Skin epidermis (tissue), 12 donors: ENCODE data around the gene SDHAF3.
A peak's percentile ranks its signal among the peaks of the same experiment; 100 is the strongest.
"Not testable (repeated sequence)": the region's sequence is repeated elsewhere in the genome, so short reads cannot be mapped to it uniquely, and the experiment has no call there.

ENCODE experiments used
- H3K27ac ChIP-seq, 21 experiments: fragments of 200-600 bp; sonication (generic) in 11 of 21; one replicate each; pipeline ENCODE4 v1.5.0; 2020; ENCODE audit warnings: mild to moderate bottlenecking in 3 of 21, inconsistent platforms in 2 of 21, moderate library complexity in 2 of 21
- H3K4me3 ChIP-seq, 7 experiments: fragments of 200-600 bp; sonication (generic) in 2 of 7; one replicate each; pipeline ENCODE4 v1.5.0; 2020; ENCODE audit warnings: inconsistent platforms in 2 of 7, mild to moderate bottlenecking in 2 of 7, moderate library complexity in 1 of 7

Gene SDHAF3

DNA sequence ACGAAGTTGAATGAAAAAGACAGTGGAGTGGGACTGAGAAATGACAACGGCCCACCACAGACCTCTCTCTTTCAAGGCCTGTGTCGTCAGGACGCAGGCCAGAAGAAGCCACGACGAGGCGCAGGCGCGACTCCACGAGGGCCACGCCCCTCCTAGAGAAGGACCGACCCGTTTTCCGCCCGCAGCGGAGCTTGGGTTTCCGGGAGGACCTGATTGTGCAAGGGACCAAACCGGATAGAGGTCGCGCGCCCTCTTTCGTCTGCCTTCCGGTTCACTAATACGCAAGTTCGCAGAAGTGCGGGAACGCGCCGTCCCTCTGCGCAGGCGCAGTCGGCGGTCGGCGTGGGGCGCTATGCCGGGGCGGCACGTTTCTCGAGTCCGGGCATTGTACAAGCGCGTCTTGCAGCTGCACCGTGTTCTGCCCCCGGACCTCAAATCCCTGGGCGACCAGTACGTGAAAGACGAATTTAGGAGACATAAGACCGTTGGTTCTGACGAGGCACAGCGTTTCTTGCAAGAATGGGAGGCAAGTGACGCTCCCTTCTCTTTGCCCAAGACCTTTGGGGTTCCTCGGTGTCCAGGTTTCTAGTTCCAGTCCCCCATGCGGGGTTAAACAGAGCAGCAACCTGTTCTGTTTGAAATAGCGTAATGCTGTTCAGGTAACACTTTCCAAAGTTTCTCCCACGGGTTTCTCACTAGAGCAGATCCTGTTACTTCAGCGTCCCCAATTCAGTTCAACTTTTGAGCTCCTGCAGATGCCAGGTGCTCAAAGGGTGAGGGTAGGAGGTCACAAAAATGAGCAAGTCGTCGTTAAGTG lies at the start of gene SDHAF3:
Gene SDHAF3, plus strand, starts transcription at position 327 of the 817 bp plus-strand sequence. Its CDS starts 26 bp downstream, at position 353.
- H3K4me3 ChIP-seq = peak within 1 kb of the TSS; percentile 58 to 67 (median 60)
- peak within 1 kb of the TSS; percentile 24 to 86 (median 77) for H3K27ac ChIP-seq

DNA sequence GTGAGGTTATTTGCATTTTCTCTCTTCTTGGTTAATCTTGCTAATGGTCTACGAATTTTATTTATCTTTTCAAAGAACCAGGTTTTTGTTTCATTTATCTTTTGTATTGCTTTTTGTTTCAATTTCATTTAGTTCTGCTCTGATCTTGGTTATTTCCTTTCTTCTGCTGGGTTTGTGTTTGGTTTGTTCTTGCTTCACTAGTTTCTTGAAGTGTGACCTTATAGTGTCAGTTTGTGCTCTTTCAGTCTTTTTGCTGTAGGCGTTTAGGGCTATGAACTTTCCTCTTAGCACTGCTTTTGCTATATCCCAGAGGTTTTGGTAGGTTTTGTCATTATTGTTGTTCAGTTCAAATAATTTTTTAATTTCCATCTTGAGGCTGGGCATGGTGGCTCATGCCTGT lies 45.5 kb upstream of the SDHAF3 start:
- H3K27ac ChIP-seq, H3K4me3 ChIP-seq: not testable (repeated sequence)

DNA sequence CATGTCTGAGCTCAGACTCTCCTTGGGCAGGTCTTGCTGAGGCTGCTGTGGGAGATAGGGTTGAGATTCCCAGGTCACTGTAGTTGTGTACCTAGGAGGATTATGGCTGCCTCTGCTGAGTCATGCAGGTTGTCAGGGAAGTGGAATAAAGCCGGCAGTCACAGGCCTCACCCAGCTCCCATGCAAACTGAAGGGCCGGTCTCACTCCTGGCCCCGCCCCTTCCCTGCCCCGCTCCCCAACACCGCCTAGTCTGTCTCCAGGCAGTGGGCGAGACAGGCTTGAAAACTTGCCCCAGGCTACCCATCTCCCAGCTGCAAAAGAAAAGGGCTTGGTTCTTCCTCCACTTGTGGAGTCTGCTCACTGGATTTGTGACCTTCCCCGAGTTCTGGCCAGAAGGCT lies 41.6 kb upstream of the SDHAF3 start:
- Histone ChIP-seq H3K27ac (no peak overlapping the region), H3K4me3 (no peak overlapping the region)

DNA sequence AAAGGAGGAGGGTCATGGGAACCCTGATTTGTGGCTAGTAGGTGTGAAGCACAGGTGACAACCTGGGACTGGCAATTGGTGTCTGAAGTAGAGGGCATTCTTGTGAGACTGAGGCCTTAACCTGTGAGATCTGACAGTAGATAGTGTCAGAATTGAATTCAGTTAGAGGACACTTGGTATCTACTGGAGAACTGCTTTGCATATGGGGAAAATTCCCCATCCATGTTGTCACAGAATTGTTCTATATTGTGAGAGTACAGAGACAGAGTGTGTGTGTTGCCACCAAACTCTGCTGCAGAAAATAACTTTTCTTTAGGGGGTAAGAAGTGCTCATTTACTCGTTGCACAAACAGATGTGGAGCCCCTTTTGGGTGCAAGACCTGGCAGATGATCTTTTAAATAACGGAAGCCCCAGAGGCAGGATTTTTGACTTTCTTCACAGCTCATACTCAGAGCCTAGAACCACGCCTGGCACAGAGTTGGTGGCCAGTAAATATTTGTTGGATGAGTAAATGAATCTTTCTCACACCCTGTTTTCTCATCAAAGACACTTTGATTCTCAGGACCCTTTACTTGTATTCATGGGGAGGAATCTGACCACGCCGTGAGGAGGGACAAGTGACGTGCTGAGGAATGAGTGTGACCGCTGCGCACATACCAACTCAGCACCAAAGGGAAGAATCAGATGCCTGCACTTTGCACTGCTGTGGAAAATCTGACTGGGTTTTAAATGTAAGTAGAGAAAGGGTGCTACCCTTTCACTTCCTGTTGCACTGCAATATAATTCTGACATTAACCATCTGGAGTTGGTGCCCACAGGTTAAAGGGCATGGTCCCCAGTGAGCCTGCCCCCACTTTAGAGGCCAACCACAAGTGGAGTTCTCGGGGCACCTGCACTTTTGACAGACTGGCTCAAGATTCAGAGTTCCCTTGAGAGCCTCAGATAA lies 39.2 kb upstream of the SDHAF3 start:
- Histone ChIP-seq H3K4me3 (no peak overlapping the region), H3K27ac (no peak overlapping the region)

DNA sequence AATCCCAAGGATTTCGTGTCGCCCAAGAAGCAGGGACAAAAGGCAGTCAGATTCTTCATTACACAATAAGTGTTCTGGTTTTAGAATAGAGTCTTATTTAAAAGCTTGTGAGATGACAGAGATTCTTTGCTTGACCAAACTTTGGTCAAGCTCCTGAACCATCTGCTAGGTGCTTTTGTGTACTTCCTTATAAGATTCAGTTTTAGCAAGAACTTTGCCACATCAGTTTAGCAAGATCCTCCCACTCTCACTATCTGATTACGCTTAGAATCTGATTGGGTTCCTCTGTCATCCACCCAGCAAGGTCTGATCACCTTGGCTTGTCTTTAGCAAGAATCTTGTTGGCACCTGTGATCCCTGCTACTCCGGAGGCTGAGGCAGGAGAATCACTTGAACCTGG lies 38.2 kb upstream of the SDHAF3 start:
- Histone ChIP-seq H3K27ac (no peak overlapping the region), H3K4me3 (no peak overlapping the region)

DNA sequence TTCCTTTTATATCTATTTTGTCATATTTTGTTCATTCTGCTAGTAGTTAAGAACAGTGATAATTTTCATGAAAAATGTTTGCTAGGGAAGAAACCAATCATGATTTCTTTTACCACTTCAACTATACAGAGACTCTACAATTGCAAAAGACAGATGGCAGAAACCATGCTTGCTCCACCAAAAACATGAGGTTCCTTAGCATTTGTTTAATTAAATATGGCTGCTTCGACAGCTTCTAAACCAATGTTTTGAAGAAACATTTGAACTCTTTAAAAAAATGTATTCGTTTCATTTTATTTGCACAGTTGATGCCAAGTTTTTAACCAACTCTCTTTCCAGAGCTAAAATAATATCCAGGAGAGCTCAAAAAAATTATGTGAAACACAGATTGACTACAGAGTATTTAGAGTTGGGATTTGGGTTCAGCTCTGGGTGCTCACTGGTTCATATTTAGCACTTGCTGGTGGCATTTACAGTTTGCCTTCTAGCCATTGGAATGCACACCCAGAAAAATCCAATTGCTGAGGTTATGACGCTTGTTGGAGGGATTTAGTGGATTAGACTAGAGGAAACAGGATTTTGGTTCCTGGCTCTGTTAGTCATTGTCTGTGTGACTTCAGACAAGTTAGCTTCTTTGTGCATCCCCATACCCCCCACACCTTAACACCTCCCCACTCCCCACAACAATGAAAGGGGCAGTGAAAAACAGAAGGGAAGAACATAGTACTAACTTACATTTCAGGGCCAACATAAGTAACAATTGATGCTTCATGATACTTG lies 35.8 kb upstream of the SDHAF3 start:
- Histone ChIP-seq H3K27ac (no peak overlapping the region), H3K4me3 (no peak overlapping the region)

DNA sequence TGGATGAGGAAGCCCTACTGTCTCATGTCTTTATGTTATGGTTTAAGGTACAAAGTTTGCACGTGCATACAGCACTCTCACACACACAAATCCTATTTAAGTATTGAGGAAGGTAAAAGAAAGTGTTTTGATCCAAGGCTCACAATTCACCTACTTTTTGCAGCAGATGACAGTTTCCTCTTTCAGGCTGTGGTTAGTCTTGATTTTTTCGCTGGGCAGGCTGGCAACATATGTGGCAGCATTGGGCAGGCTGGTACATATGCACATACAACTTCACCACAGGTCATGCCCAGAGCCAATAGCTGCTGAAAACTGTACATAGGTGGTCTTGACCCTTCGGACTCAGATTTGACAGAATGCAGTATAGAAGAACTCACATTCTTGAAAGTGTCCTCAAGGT lies 29.1 kb upstream of the SDHAF3 start:
- H3K27ac ChIP-seq = no peak overlapping the region
- H3K4me3 ChIP-seq = no peak overlapping the region

DNA sequence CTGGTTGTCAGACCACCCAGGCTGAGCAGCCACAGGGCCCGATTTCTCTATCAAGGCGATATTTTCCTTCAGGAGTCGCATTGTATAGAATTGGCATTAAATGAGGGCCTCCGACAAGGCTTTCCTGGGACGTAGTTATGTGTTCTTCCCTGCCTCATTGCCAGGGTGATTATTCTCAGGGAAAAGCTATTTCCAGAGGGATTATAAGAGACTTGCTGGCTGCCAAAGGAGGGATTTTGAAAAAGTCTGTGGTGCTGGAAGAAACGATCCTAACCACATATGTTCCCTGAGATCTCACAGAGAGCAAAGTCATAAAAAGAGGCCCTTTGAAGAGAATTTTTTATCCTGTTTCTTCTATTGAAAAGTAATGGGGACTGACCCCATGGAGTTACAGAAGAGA lies 27.7 kb upstream of the SDHAF3 start:
- Histone ChIP-seq H3K4me3 (no peak overlapping the region), H3K27ac (no peak overlapping the region)

DNA sequence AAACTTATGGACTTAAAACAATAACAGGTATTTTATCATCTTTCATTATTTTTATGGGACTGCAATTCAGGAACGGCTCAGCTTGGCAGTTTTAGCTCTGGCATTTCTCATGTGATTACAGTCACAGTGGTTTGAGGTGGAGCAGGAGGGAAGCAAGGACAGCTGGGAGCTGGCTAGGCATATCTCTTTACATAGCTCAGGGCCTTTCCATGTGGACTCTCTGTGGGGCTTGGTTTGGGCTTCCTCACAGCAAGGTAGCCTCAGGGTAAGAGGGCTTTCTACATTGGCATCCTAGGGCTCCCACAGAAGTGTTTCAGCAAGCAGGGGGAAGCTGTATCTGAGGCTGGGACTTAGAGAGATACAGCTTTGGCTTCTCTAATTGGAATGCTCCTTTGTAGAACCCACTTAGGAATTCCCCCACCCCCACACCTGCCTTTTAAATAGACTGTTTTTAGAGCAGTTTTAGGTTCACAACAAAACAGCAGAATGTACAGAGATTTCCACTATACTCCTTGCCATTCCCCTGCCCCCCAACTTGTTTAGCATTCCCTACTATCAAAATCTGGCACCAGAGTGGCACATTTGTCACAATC lies 26.6 kb upstream of the SDHAF3 start:
- Histone ChIP-seq H3K4me3 (no peak overlapping the region), H3K27ac (no peak overlapping the region)

DNA sequence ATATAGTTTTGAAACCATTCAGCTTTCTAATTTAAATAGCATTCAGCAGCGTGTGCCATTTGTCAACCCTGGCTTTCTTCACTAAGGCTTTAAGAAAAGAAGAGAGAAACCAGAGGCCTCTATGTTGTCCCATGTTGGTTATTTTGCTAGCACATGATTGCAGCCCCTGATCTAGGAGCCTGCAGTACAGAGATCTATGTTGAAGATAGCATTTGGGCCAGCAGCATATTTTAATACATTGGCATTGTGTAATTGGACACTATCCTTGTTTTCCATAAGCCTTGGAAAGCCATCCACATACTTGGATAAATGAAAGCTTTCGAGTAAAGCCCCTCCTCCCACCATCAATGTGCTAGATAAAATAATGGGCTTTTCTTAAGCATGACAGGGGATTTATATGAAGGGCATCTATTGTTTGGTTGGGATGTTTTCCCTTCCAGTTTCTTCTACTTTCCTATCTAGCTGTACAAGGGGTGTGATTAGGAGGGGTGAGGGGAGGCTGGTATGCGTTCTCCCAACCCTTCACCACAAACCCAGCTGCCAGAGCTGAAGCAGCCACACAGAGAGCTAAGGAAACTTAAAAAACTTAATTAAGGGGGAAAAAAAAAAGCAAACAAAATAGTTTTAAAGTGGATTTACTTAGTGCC lies 23.1 kb upstream of the SDHAF3 start:
- H3K27ac ChIP-seq = no peak overlapping the region

DNA sequence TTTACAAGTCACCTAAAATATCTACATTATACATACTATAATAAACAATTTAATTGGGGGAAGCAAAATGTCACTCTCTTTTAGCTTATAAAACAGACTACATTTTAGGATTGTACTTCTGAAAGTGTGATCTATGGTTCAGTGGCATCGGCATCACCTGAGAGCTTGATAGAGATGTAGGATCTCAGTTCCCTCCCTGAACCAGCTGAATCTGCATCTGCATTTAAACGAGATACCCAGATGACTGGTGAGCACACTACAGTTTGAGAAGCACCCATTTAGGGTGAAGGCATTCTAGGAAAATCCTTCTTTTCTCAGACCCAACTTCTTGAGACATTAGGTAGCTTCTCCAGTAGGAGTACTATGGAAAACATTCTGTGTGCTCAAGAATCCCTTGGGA lies 21.5 kb upstream of the SDHAF3 start:
- Histone ChIP-seq H3K4me3 (no peak overlapping the region), H3K27ac (no peak overlapping the region)

More for the DNA sequence above, 23.1 kb upstream of the SDHAF3 start:
- no peak overlapping the region for H3K4me3 ChIP-seq

DNA sequence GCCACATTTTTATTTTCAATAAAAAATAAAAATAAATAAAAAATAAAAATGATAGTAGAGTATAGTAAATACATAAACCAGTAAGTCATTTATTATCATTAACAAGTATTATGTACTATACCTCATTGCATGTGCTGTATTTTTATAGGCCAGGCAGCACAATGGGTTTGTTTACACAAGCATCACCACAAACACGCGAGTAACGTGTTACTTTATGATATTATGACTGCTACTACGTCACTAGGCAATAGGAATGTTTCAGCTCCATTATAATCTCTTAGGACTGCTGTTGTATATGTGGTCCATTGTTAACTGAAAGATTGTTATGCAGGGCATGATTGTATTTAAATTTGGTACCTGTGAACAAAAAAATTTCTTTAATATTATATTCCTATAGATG lies 20.8 kb upstream of the SDHAF3 start:
- no peak overlapping the region for H3K4me3 ChIP-seq
- no peak overlapping the region for H3K27ac ChIP-seq

DNA sequence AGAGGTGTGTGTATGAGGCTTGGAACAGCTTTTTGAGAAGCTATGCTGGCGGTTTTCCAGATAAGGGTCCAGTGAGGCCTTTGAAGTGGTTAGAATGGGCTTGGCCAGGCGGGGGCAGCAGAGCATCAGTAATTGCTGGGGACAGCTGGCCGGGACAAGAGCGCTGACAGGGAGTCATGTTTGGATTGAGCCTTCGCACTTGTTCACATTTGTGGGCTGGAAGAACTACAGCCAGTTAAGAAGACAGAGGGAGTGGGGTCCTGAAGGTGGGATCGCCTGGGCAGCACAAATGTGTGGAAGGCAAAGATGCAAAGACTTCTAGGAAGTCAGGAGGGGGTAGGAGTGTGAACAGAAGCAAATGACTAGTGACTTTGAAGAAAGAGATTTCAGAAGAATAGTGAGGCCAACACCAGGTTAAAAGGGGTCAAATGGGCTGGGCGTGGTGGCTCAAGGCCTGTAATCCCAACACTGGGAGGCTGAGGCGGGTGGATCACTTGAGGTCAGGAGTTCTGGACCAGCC lies 12.7 kb upstream of the SDHAF3 start:
- Histone ChIP-seq H3K27ac (no peak overlapping the region), H3K4me3 (no peak overlapping the region)

DNA sequence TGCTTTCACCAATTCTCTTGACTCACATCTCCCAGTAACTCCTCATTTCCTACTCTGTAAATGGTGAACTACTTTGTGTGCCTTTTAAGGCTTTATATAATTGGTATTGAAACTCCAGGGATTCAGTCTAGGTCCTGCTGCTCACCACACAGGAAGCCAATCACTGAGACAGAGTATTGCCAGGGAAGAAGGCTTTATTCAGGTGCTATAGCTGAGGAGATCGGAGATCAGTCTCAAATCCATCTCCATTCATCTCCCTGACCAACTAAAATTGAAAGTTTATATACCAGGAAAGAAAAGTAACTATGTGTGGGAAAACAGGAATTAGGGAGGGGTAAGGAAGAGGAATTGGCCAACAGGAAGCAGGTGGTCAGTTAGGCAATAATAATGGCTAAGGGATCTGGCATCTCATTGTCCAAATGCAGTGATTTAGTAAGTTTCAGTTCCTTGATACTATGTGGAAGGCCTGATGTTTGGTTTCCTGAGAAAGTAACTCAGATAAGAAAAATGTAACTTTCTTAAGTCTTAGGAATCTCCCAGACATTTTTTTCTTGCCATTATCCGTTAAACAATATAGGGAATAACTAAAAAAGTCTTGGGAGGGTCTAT lies 10.2 kb upstream of the SDHAF3 start:
- Histone ChIP-seq H3K4me3 (no peak overlapping the region), H3K27ac (no peak overlapping the region)

DNA sequence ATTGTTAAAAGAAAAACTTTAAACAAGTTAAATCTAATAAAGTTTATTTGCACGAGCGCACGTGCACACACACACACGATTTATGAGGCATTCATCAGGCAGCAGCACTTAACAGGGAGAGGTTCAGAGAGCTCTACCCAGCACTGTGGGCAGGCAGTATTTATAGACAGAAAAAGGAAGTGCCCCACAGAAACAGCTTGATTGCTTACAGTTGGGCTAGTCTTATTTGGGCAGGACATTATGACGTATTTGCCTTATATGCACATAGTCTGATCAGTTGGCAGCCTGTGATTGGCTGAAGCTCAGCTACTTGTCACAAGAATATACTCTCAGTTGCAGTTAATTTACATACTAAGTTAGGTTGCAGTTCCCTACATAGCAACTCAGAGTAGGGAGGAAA lies 1.2 kb upstream of the SDHAF3 start:
- Histone ChIP-seq H3K27ac (no peak overlapping the region), H3K4me3 (no peak overlapping the region)

DNA sequence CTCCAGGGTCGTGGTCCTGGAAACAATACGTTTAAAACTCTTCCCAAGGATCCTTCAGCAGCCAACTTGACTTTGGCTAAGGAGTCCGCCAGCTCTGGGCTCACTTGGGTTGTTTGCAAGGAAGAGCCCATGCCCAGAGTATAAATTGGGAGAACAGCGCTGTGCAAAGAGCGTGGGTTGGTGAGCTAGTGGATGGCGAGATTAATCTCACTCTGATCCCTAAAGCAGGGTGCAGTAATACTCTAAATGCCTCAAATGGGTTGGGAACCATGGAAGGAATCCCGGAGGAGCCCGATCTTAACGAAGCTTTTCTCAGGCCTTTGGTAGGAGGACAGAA lies 495 bp upstream of the SDHAF3 start:
- H3K4me3 ChIP-seq = peak overlapping the region; percentile 58 to 67 (median 60)
- peak overlapping the region in 20 of 21 experiments; percentile 24 to 86 (median 73) for H3K27ac ChIP-seq

DNA sequence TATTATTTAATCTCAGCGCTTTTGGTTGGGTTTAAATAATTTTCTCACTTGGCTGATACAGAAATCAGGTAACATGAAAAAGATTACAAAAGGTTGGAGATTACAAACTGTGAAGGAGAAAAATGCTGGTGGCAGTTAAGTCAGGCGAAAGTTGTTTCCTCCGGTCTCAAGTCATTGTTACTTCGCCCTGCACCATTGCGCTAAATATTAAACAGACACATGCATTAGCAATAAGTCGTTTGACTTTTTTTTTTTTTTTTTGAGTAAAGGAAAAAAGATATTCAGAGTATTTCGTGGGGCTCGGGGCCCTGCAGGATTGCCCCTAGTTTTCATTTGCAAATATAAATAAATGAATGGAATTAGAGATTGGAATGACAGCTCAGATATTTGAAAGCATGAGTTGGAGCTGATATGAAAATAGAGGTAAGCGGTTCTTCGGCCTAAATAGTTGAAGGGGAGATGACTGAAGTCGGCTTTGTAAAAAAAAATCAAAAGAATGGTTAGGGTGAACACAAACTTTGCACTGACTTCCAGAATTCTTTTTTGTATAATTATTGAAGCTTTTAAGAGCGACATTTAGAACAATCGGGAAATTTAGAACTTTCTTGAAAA lies 914 bp downstream of the SDHAF3 start:
- Histone ChIP-seq H3K4me3 (peak overlapping the region; percentile 58 to 67 (median 60)), H3K27ac (peak overlapping the region in 11 of 21 experiments; percentile 71 to 86 (median 82))

DNA sequence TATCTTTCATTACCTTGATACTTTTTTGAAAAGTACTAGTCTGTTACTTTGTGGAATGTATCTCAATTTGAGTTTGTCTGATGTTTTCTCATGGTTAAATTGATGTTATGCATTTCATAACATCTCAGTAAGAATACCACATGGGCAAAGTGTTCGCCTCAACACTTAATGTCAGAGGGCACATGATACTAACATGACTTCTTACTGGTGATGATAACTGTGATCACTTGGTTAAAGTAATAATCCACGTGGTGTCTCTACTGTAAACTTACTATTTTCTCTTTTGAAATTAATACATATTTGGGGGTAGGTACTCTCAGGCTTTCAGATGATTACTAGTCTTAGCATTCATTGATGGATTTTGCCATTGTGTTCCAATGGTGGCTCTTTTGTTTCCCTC lies 2.2 kb downstream of the SDHAF3 start:
- Histone ChIP-seq H3K27ac (no peak overlapping the region), H3K4me3 (no peak overlapping the region)
